K562 (cell line): ENCODE results near the gene KAZN. TPM values are rescaled to one million over a fixed set of nuclear protein-coding genes. Genes with fewer than 3 reads are reported as not detected.

ENCODE experiments used
- AFF1 ChIP-seq, 2 experiments: fragments of 450-650 bp; IDR thresholded peaks; 2 replicates each; pipeline ENCODE4 v1.6.1; 2018; ENCODE audit warnings: mild to moderate bottlenecking in 2 of 2, low read depth in 1 of 2; ENCODE audit not compliant: partially characterized antibody in 2 of 2
- CHD2 ChIP-seq: IDR thresholded peaks from 2 replicates; pipeline ENCODE4 v1.6.1; 2011; ENCODE audit warnings: low read depth, low read length
- HIVEP1 ChIP-seq: fragments of 250-450 bp; sonication (Bioruptor Pico); IDR thresholded peaks from 2 replicates; pipeline ENCODE4 v1.4.0; 2020; ENCODE audit warnings: mild to moderate bottlenecking
- JUND ChIP-seq, 2 experiments: IDR thresholded peaks; 2 replicates in 1 of 2; 3 replicates in 1 of 2; pipeline ENCODE4 v1.6.1; 2011; ENCODE audit warnings: borderline replicate concordance in 2 of 2, low read depth in 2 of 2, low read length in 2 of 2, improper control_type of control experiment in 1 of 2, missing biosample characterization in 1 of 2, missing genetic modification characterization in 1 of 2, missing genetic modification reagents in 1 of 2
- KLF1 ChIP-seq: fragments of 450-650 bp; IDR thresholded peaks from 2 replicates; pipeline ENCODE4 v1.6.1; 2016; ENCODE audit warnings: missing genetic modification characterization, missing compliant biosample characterization
- MXI1 ChIP-seq: IDR thresholded peaks from 2 replicates; pipeline ENCODE4 v1.6.1; 2011; ENCODE audit warnings: low read depth, mild to moderate bottlenecking, improper control_type of control experiment, low read length
- NR3C1 ChIP-seq: sonication (generic); formaldehyde crosslinking; IDR thresholded peaks from 2 replicates; pipeline ENCODE4 v1.8.1; 2022; ENCODE audit warnings: missing genetic modification reagents
- RFX5 ChIP-seq: IDR thresholded peaks from 2 replicates; pipeline ENCODE4 v1.6.1; 2011; ENCODE audit warnings: low read depth, mild to moderate bottlenecking, improper control_type of control experiment, low read length
- RFX7 ChIP-seq: fragments of 250-450 bp; sonication (Bioruptor Pico); IDR thresholded peaks from 2 replicates; pipeline ENCODE4 v1.5.1; 2021; ENCODE audit warnings: mild to moderate bottlenecking
- RNF219 ChIP-seq: fragments of 250-450 bp; sonication (Bioruptor Pico); IDR thresholded peaks from 2 replicates; pipeline ENCODE4 v1.5.0; 2022; ENCODE audit warnings: mild to moderate bottlenecking
- SREBF2 ChIP-seq: sonication (generic); formaldehyde crosslinking; IDR thresholded peaks from 2 replicates; pipeline ENCODE4 v1.4.0; 2020; ENCODE audit warnings: mild to moderate bottlenecking, missing genetic modification reagents
- STAT5A ChIP-seq: IDR thresholded peaks from 2 replicates; pipeline ENCODE4 v1.6.1; 2012; ENCODE audit warnings: low read length, inconsistent platforms, borderline replicate concordance
- ZNF143 ChIP-seq: sonication (generic); formaldehyde crosslinking; IDR thresholded peaks from 2 replicates; pipeline ENCODE4 v1.9.0; 2022; ENCODE audit warnings: mild to moderate bottlenecking, missing genetic modification reagents
- ZNF24 ChIP-seq: fragments of 450-650 bp; IDR thresholded peaks from 2 replicates; pipeline ENCODE4 v1.6.1; 2016
- ZNF311 ChIP-seq: fragments of 250-450 bp; sonication (Bioruptor Pico); IDR thresholded peaks from 2 replicates; pipeline ENCODE4 v1.4.0; 2020; ENCODE audit warnings: mild to moderate bottlenecking, moderate library complexity
- ZNF384 ChIP-seq: IDR thresholded peaks from 2 replicates; pipeline ENCODE4 v1.6.1; 2012; ENCODE audit warnings: low read depth, low read length, improper control_type of control experiment
- ZNF830 ChIP-seq: fragments of 250-450 bp; sonication (Bioruptor Pico); IDR thresholded peaks from 2 replicates; pipeline ENCODE4 v1.5.0; 2021; ENCODE audit warnings: mild to moderate bottlenecking
- polyA plus RNA-seq, 8 experiments: library from polyadenylated mRNA; depleted of rRNA in 4 of 8; stranded (reverse) in 5 of 8; unstranded in 3 of 8; fragments of >200 nt; fragmentation: Nextera tagmentation in 2 of 8; fragmentation: Illumina TruSeq in 1 of 8; extraction: Ambion mirVana in 2 of 8; extraction: Trizol in 1 of 8; gene quantifications; 2 replicates each; pipeline versions ENCODE4 v1.2.1 to v1.2.3, GENCODE V29; 2011 to 2014; ENCODE audit warnings: inconsistent platforms in 1 of 8, missing spikeins in 1 of 8
- total RNA-seq, 7 experiments: library from RNA; depleted of rRNA in 6 of 7; stranded (reverse); fragments of >200 nt in 6 of 7; fragmentation: Illumina TruSeq in 2 of 7; extraction: Trizol in 2 of 7; gene quantifications; 2 replicates each; pipeline versions ENCODE4 v1.2.1 to v1.2.3, GENCODE V29; 2011 to 2021; ENCODE audit warnings: low replicate concordance in 1 of 7
- TF ChIP-seq, protein P1 (sequence below): sonication (generic); formaldehyde crosslinking; IDR thresholded peaks from 2 replicates; pipeline ENCODE4 v1.8.0; 2022; ENCODE audit warnings: mild to moderate bottlenecking, missing genetic modification reagents

KAZN gene
- total and polyA plus RNA-seq, 9 of the 15 experiments (the other 6 are each of a cell fraction or from before 2014, with no cell fraction given) = 2.1 to 21.6 (median 5.4) TPM

GRCh38 chr1:15128520-15129313 lies 530.2 kb downstream of the KAZN start (continued):
- TF ChIP-seq ZNF311 (CRISPR knock-in tag) (no peak), RFX5 (no peak), SREBF2 (CRISPR knock-in tag) (no peak), ZNF830 (no peak), RFX7 (CRISPR knock-in tag) (no peak), ZNF143 (no peak), CHD2 (no peak), HIVEP1 (no peak), ZNF384 (peak; percentile 17; the same call in 1 of the 2 replicates), JUND (IDR thresholded peaks at IDR 0.05; ENCODE audit: borderline replicate concordance, low read depth, low read length) (peak; percentile 52; the same call in 1 of the 2 replicates), JUND (tag; IDR thresholded peaks at IDR 0.05; ENCODE audit: borderline replicate concordance, low read depth, low read length) (no peak), RNF219 (CRISPR knock-in tag) (no peak), KLF1 (no peak), AFF1 (IDR thresholded peaks at IDR 0.05; ENCODE audit: low read depth in 1 of 2, partially characterized antibody in 2 of 2) (no peak), STAT5A (no peak), MXI1 (no peak), ZNF24 (no peak), NR3C1 (CRISPR knock-in tag) (no peak)
- TF ChIP-seq, protein P1, sequence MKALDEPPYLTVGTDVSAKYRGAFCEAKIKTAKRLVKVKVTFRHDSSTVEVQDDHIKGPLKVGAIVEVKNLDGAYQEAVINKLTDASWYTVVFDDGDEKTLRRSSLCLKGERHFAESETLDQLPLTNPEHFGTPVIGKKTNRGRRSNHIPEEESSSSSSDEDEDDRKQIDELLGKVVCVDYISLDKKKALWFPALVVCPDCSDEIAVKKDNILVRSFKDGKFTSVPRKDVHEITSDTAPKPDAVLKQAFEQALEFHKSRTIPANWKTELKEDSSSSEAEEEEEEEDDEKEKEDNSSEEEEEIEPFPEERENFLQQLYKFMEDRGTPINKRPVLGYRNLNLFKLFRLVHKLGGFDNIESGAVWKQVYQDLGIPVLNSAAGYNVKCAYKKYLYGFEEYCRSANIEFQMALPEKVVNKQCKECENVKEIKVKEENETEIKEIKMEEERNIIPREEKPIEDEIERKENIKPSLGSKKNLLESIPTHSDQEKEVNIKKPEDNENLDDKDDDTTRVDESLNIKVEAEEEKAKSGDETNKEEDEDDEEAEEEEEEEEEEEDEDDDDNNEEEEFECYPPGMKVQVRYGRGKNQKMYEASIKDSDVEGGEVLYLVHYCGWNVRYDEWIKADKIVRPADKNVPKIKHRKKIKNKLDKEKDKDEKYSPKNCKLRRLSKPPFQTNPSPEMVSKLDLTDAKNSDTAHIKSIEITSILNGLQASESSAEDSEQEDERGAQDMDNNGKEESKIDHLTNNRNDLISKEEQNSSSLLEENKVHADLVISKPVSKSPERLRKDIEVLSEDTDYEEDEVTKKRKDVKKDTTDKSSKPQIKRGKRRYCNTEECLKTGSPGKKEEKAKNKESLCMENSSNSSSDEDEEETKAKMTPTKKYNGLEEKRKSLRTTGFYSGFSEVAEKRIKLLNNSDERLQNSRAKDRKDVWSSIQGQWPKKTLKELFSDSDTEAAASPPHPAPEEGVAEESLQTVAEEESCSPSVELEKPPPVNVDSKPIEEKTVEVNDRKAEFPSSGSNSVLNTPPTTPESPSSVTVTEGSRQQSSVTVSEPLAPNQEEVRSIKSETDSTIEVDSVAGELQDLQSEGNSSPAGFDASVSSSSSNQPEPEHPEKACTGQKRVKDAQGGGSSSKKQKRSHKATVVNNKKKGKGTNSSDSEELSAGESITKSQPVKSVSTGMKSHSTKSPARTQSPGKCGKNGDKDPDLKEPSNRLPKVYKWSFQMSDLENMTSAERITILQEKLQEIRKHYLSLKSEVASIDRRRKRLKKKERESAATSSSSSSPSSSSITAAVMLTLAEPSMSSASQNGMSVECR (CRISPR knock-in tag) = no peak
